HEK293 (cell line): ENCODE data around the gene PPP1R14B.

Experiments used
- BCL11A ChIP-seq: fragments of 450-650 bp; formaldehyde crosslinking; IDR thresholded peaks from 2 replicates; pipeline ENCODE4 v1.5.1; 2016; ENCODE audit warnings: low read depth, missing biosample characterization, missing genetic modification characterization
- FEZF1 ChIP-seq: fragments of 450-650 bp; formaldehyde crosslinking; IDR thresholded peaks from 2 replicates; pipeline ENCODE4 v1.5.1; 2016; ENCODE audit warnings: missing biosample characterization, missing genetic modification characterization
- KLF8 ChIP-seq: fragments of 450-650 bp; formaldehyde crosslinking; IDR thresholded peaks from 2 replicates; pipeline ENCODE4 v1.5.1; 2016; ENCODE audit warnings: missing biosample characterization, missing genetic modification characterization
- ZBTB8A ChIP-seq: fragments of 450-650 bp; formaldehyde crosslinking; IDR thresholded peaks from 2 replicates; pipeline ENCODE4 v1.5.1; 2016; ENCODE audit warnings: missing biosample characterization, missing genetic modification characterization
- ZEB2 ChIP-seq: fragments of 450-650 bp; formaldehyde crosslinking; IDR thresholded peaks from 2 replicates; pipeline ENCODE4 v1.5.1; 2016; ENCODE audit warnings: missing biosample characterization, missing genetic modification characterization
- ZFHX2 ChIP-seq: fragments of 450-650 bp; formaldehyde crosslinking; conservative IDR thresholded peaks from 2 replicates; pipeline ENCODE4 v1.5.1; 2016; ENCODE audit warnings: missing biosample characterization, missing genetic modification characterization
- ZNF138 ChIP-seq: fragments of 450-650 bp; formaldehyde crosslinking; IDR thresholded peaks from 2 replicates; pipeline ENCODE4 v1.5.1; 2016; ENCODE audit warnings: missing biosample characterization, missing genetic modification characterization, borderline replicate concordance
- ZNF660 ChIP-seq: fragments of 450-650 bp; IDR thresholded peaks from 2 replicates; pipeline ENCODE4 v1.5.1; 2018; ENCODE audit warnings: missing biosample characterization, mild to moderate bottlenecking, missing genetic modification characterization
- ZNF843 ChIP-seq: fragments of 450-650 bp; formaldehyde crosslinking; IDR thresholded peaks from 2 replicates; pipeline ENCODE4 v1.5.1; 2016; ENCODE audit warnings: missing biosample characterization, missing genetic modification characterization
- TF ChIP-seq, protein P1 (sequence below): fragments of 450-650 bp; formaldehyde crosslinking; conservative IDR thresholded peaks from 2 replicates; pipeline ENCODE4 v1.5.1; 2016; ENCODE audit warnings: low read depth, missing biosample characterization, missing genetic modification characterization
- TF ChIP-seq, protein P2 (sequence below): fragments of 450-650 bp; formaldehyde crosslinking; IDR thresholded peaks from 2 replicates; pipeline ENCODE4 v1.5.1; 2016; ENCODE audit warnings: missing biosample characterization, missing genetic modification characterization
- TF ChIP-seq, protein P3 (sequence below): fragments of 450-650 bp; formaldehyde crosslinking; IDR thresholded peaks from 2 replicates; pipeline ENCODE4 v1.5.1; 2017; ENCODE audit warnings: missing biosample characterization, missing genetic modification characterization
- TF ChIP-seq, protein P4 (sequence below): fragments of 450-650 bp; formaldehyde crosslinking; IDR thresholded peaks from 2 replicates; pipeline ENCODE4 v1.5.1; 2016; ENCODE audit warnings: missing biosample characterization, missing genetic modification characterization
- TF ChIP-seq, protein P5 (sequence below): fragments of 450-650 bp; IDR thresholded peaks from 2 replicates; pipeline ENCODE4 v1.5.1; 2018; ENCODE audit warnings: missing biosample characterization, mild to moderate bottlenecking, missing genetic modification characterization
- TF ChIP-seq, protein P6 (sequence below): fragments of 450-650 bp; formaldehyde crosslinking; IDR thresholded peaks from 2 replicates; pipeline ENCODE4 v1.5.1; 2016; ENCODE audit warnings: missing biosample characterization, missing genetic modification characterization
- TF ChIP-seq, protein P7 (sequence below): fragments of 450-650 bp; formaldehyde crosslinking; IDR thresholded peaks from 2 replicates; pipeline ENCODE4 v1.5.1; 2016; ENCODE audit warnings: missing biosample characterization, missing genetic modification characterization
- TF ChIP-seq, protein P8 (sequence below): fragments of 450-650 bp; formaldehyde crosslinking; IDR thresholded peaks from 2 replicates; pipeline ENCODE4 v1.5.1; 2016; ENCODE audit warnings: missing biosample characterization, missing genetic modification characterization

PPP1R14B gene

DNA sequence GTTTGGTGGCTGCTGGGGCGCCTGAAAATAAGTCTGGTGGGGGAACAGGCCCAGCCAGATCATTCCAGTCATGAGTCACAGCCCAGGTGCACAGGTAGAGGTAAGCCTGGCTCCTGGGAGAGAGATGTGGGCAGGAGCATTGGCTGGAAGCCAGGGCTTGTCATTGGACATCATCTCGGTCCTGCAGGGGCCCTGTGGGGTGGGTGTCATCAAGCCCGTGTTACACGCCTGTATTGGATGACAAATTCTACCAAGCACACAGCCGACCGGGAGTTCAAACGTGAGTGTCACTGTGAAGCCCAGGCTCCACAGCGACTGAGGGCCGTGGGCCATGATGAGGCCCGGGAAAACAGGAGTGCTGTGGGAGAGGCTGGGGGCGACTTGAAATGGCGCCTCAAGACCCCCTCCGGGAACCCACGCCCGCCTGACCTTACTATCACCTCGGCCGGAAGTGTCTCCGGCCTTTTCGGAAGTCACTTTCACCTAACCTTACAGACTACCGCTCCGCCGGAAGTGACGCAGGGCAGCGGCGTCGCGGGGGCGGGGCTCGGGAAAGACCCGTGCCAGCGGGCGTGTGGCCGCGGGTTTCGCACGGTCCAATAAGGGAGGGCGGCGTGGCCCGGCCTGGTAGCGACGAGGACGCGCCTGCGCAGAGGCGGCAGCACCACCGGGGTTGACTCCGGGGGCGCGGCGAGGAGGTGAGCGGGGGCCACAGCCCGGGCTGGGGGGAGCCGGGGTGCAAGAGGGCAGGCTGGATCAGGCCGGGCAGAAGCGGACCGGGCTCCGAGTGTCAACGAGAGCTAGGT lies 6.1 kb downstream of the PPP1R14B start, which contains the start of gene FKBP2 (continued):
- TF ChIP-seq, protein P1, sequence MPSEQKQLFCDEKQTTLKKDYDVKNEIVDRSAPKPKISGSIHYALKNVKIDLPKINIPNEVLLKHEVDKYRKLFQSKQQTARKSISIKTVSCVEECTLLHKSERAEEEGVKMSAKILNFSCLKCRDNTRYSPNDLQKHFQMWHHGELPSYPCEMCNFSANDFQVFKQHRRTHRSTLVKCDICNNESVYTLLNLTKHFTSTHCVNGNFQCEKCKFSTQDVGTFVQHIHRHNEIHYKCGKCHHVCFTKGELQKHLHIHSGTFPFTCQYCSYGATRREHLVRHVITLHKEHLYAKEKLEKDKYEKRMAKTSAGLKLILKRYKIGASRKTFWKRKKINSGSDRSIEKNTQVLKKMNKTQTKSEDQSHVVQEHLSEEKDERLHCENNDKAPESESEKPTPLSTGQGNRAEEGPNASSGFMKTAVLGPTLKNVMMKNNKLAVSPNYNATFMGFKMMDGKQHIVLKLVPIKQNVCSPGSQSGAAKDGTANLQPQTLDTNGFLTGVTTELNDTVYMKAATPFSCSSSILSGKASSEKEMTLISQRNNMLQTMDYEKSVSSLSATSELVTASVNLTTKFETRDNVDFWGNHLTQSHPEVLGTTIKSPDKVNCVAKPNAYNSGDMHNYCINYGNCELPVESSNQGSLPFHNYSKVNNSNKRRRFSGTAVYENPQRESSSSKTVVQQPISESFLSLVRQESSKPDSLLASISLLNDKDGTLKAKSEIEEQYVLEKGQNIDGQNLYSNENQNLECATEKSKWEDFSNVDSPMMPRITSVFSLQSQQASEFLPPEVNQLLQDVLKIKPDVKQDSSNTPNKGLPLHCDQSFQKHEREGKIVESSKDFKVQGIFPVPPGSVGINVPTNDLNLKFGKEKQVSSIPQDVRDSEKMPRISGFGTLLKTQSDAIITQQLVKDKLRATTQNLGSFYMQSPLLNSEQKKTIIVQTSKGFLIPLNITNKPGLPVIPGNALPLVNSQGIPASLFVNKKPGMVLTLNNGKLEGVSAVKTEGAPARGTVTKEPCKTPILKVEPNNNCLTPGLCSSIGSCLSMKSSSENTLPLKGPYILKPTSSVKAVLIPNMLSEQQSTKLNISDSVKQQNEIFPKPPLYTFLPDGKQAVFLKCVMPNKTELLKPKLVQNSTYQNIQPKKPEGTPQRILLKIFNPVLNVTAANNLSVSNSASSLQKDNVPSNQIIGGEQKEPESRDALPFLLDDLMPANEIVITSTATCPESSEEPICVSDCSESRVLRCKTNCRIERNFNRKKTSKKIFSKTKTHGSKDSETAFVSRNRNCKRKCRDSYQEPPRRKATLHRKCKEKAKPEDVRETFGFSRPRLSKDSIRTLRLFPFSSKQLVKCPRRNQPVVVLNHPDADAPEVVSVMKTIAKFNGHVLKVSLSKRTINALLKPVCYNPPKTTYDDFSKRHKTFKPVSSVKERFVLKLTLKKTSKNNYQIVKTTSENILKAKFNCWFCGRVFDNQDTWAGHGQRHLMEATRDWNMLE (tag by site-specific recombination) = peak; percentile 79
- peak; percentile 27 for TF ChIP-seq ZFHX2 (tag by site-specific recombination)
- TF ChIP-seq, protein P2, sequence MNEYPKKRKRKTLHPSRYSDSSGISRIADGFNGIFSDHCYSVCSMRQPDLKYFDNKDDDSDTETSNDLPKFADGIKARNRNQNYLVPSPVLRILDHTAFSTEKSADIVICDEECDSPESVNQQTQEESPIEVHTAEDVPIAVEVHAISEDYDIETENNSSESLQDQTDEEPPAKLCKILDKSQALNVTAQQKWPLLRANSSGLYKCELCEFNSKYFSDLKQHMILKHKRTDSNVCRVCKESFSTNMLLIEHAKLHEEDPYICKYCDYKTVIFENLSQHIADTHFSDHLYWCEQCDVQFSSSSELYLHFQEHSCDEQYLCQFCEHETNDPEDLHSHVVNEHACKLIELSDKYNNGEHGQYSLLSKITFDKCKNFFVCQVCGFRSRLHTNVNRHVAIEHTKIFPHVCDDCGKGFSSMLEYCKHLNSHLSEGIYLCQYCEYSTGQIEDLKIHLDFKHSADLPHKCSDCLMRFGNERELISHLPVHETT (tag by site-specific recombination) = 0 out of 2 replicates have a peak, but pooled peaks have one; percentile 17
- peak; percentile 48; the same call in 1 of the 2 replicates for TF ChIP-seq KLF8 (tag by site-specific recombination)
- TF ChIP-seq, protein P3, sequence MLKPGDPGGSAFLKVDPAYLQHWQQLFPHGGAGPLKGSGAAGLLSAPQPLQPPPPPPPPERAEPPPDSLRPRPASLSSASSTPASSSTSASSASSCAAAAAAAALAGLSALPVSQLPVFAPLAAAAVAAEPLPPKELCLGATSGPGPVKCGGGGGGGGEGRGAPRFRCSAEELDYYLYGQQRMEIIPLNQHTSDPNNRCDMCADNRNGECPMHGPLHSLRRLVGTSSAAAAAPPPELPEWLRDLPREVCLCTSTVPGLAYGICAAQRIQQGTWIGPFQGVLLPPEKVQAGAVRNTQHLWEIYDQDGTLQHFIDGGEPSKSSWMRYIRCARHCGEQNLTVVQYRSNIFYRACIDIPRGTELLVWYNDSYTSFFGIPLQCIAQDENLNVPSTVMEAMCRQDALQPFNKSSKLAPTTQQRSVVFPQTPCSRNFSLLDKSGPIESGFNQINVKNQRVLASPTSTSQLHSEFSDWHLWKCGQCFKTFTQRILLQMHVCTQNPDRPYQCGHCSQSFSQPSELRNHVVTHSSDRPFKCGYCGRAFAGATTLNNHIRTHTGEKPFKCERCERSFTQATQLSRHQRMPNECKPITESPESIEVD (tag by site-specific recombination) = no peak
- TF ChIP-seq, protein P4, sequence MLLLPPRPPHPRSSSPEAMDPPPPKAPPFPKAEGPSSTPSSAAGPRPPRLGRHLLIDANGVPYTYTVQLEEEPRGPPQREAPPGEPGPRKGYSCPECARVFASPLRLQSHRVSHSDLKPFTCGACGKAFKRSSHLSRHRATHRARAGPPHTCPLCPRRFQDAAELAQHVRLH (tag by site-specific recombination) = peak; percentile 97
- TF ChIP-seq ZNF660 (tag by site-specific recombination) = 0 out of 2 replicates have a peak, but pooled peaks have one; percentile 12
- TF ChIP-seq ZEB2 = peak; percentile 83
- TF ChIP-seq FEZF1 (tag by site-specific recombination) = peak; percentile 40; the same call in 1 of the 2 replicates
- TF ChIP-seq, protein P5, sequence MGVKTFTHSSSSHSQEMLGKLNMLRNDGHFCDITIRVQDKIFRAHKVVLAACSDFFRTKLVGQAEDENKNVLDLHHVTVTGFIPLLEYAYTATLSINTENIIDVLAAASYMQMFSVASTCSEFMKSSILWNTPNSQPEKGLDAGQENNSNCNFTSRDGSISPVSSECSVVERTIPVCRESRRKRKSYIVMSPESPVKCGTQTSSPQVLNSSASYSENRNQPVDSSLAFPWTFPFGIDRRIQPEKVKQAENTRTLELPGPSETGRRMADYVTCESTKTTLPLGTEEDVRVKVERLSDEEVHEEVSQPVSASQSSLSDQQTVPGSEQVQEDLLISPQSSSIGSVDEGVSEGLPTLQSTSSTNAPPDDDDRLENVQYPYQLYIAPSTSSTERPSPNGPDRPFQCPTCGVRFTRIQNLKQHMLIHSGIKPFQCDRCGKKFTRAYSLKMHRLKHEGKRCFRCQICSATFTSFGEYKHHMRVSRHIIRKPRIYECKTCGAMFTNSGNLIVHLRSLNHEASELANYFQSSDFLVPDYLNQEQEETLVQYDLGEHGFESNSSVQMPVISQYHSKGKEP (tag by site-specific recombination) = no peak
- TF ChIP-seq BCL11A (tag by site-specific recombination) = 0 out of 2 replicates have a peak, but pooled peaks have one; percentile 12
- TF ChIP-seq, protein P6, sequence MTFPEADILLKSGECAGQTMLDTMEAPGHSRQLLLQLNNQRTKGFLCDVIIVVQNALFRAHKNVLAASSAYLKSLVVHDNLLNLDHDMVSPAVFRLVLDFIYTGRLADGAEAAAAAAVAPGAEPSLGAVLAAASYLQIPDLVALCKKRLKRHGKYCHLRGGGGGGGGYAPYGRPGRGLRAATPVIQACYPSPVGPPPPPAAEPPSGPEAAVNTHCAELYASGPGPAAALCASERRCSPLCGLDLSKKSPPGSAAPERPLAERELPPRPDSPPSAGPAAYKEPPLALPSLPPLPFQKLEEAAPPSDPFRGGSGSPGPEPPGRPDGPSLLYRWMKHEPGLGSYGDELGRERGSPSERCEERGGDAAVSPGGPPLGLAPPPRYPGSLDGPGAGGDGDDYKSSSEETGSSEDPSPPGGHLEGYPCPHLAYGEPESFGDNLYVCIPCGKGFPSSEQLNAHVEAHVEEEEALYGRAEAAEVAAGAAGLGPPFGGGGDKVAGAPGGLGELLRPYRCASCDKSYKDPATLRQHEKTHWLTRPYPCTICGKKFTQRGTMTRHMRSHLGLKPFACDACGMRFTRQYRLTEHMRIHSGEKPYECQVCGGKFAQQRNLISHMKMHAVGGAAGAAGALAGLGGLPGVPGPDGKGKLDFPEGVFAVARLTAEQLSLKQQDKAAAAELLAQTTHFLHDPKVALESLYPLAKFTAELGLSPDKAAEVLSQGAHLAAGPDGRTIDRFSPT = peak; percentile 95
- TF ChIP-seq ZBTB8A = 0 out of 2 replicates have a peak, but pooled peaks have one; percentile 15
- TF ChIP-seq, protein P7, sequence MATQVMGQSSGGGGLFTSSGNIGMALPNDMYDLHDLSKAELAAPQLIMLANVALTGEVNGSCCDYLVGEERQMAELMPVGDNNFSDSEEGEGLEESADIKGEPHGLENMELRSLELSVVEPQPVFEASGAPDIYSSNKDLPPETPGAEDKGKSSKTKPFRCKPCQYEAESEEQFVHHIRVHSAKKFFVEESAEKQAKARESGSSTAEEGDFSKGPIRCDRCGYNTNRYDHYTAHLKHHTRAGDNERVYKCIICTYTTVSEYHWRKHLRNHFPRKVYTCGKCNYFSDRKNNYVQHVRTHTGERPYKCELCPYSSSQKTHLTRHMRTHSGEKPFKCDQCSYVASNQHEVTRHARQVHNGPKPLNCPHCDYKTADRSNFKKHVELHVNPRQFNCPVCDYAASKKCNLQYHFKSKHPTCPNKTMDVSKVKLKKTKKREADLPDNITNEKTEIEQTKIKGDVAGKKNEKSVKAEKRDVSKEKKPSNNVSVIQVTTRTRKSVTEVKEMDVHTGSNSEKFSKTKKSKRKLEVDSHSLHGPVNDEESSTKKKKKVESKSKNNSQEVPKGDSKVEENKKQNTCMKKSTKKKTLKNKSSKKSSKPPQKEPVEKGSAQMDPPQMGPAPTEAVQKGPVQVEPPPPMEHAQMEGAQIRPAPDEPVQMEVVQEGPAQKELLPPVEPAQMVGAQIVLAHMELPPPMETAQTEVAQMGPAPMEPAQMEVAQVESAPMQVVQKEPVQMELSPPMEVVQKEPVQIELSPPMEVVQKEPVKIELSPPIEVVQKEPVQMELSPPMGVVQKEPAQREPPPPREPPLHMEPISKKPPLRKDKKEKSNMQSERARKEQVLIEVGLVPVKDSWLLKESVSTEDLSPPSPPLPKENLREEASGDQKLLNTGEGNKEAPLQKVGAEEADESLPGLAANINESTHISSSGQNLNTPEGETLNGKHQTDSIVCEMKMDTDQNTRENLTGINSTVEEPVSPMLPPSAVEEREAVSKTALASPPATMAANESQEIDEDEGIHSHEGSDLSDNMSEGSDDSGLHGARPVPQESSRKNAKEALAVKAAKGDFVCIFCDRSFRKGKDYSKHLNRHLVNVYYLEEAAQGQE = peak; percentile 65
- 0 out of 2 replicates have a peak, but pooled peaks have one; percentile 10 for TF ChIP-seq ZNF843 (tag by site-specific recombination)
- no peak for TF ChIP-seq ZNF138 (tag by site-specific recombination)
- TF ChIP-seq, protein P8, sequence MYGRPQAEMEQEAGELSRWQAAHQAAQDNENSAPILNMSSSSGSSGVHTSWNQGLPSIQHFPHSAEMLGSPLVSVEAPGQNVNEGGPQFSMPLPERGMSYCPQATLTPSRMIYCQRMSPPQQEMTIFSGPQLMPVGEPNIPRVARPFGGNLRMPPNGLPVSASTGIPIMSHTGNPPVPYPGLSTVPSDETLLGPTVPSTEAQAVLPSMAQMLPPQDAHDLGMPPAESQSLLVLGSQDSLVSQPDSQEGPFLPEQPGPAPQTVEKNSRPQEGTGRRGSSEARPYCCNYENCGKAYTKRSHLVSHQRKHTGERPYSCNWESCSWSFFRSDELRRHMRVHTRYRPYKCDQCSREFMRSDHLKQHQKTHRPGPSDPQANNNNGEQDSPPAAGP = peak; percentile 11; the same call in 1 of the 2 replicates
